CD4-positive, CD25-positive, alpha-beta regulatory T cell (primary cell): Measurements from ENCODE around the gene WIF1. TPM values are rescaled to one million over a fixed set of nuclear protein-coding genes. Genes with fewer than 3 reads are reported as not detected.

Source experiments
- ATAC-seq, 2 donors: fragments of 150-1000 bp; cut with Tn5 transposase; one replicate each; pipeline ENCODE4 v1.10.0; 2021; ENCODE audit warnings: low read depth in 2 of 2, moderate number of reproducible peaks in 2 of 2, moderate library complexity in 1 of 2
- DNase-seq, 3 donors: peaks; one replicate each; pipeline versions ENCODE4 v3.0.0 to v3.0.0-alpha.2; 2012 to 2022; ENCODE audit warnings: mixed read lengths in 1 of 3
- H3K27ac ChIP-seq: one replicate; pipeline ENCODE4 v1.7.0; 2013; ENCODE audit warnings: mild to moderate bottlenecking, low read length; ENCODE audit not compliant: insufficient read depth, poor library complexity, severe bottlenecking
- H3K27me3 ChIP-seq: one replicate; pipeline ENCODE4 v1.7.0; 2013; ENCODE audit warnings: low read length; ENCODE audit not compliant: control insufficient read depth, insufficient read depth
- H3K36me3 ChIP-seq: one replicate; pipeline ENCODE4 v1.7.0; 2013; ENCODE audit warnings: mild to moderate bottlenecking, low read length, moderate library complexity; ENCODE audit not compliant: control insufficient read depth, insufficient read depth
- H3K4me1 ChIP-seq: 2 replicates; pipeline ENCODE4 v1.7.0; 2013; ENCODE audit warnings: mild to moderate bottlenecking, low read length; ENCODE audit not compliant: insufficient read depth, control insufficient read depth, poor library complexity, severe bottlenecking
- H3K4me3 ChIP-seq: one replicate; pipeline ENCODE4 v1.7.0; 2013; ENCODE audit warnings: low read depth, mild to moderate bottlenecking, low read length, moderate library complexity
- H3K9me3 ChIP-seq, 2 experiments: 1 replicate in 1 of 2; 2 replicates in 1 of 2; pipeline ENCODE4 v1.7.0; 2013; ENCODE audit warnings: low read length in 2 of 2, mild to moderate bottlenecking in 1 of 2, moderate library complexity in 1 of 2; ENCODE audit not compliant: control insufficient read depth in 2 of 2
- H3K27ac Mint-ChIP-seq, 3 donors: one replicate each; pipeline ENCODE4 v1.8.0; 2020 to 2022; ENCODE audit warnings: mild to moderate bottlenecking in 3 of 3, mixed read lengths in 3 of 3, moderate library complexity in 2 of 3
- H3K27me3 Mint-ChIP-seq: one replicate; pipeline ENCODE4 v1.8.0; 2022; ENCODE audit warnings: mild to moderate bottlenecking, mixed read lengths
- H3K36me3 Mint-ChIP-seq: one replicate; pipeline ENCODE4 v1.8.0; 2020; ENCODE audit warnings: mixed read lengths
- H3K4me1 Mint-ChIP-seq, 4 donors: one replicate each; pipeline ENCODE4 v1.8.0; 2020 to 2022; ENCODE audit warnings: mixed read lengths in 4 of 4, mild to moderate bottlenecking in 1 of 4
- H3K4me3 Mint-ChIP-seq, 4 donors: one replicate each; pipeline ENCODE4 v1.8.0; 2020 to 2022; ENCODE audit warnings: mild to moderate bottlenecking in 4 of 4, mixed read lengths in 4 of 4, moderate library complexity in 3 of 4
- H3K9me3 Mint-ChIP-seq, 7 donors: one replicate each; pipeline ENCODE4 v1.8.0; 2020 to 2022; ENCODE audit warnings: mixed read lengths in 7 of 7, mild to moderate bottlenecking in 3 of 7, moderate library complexity in 2 of 7
- polyA plus RNA-seq, 4 donors: library from polyadenylated mRNA; unstranded; fragments of 300-500 nt; fragmentation: Illumina TruSeq; gene quantifications; one replicate each; pipeline ENCODE4 v1.2.3, GENCODE V29; 2021
- total RNA-seq: library from RNA; stranded (reverse); gene quantifications from one replicate; pipeline ENCODE4 v1.2.3, GENCODE V29; 2022

WIF1 gene
- total and polyA plus RNA-seq, 5 donors from 2014 or later, result not detected

DNA sequence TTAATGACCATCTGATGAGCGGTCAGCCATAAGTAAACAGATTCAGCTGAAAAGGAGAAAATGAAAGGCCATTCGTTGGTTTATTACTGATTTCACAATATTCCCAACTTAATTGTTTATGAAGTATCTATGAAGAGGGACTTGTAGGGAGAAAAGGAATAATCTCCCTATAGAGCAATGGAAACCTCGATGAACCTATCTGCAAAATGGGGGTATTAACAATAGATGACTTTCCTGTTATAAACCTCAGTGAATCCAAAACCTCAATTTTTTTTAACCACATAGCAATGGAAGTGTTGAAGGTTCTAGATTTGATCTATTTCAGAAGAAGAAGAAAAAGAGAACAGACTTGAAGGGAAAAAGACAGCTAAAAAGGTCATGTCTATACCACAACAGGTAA lies 2.0 kb downstream of the WIF1 start:
- no peak overlapping the region for H3K27ac Mint-ChIP-seq
- H3K36me3 Mint-ChIP-seq, result no peaks in the 10 kb centered on the region
- Histone ChIP-seq H3K27me3 (peaks cover 39% of the 10 kb centered on the region), H3K27ac (no peak overlapping the region), H3K4me1 (peaks cover 11% of the 10 kb centered on the region), H3K36me3 (no peaks in the 10 kb centered on the region), H3K4me3 (no peak overlapping the region), H3K9me3 (no peaks in the 10 kb centered on the region)
- peaks cover 0 to 1% (median 0%) of the 10 kb centered on the region in 7 donors for H3K9me3 Mint-ChIP-seq
- peaks cover 0 to 14% (median 8%) of the 10 kb centered on the region in 4 donors for H3K4me1 Mint-ChIP-seq
- DNase-seq, result no peak
- H3K27me3 Mint-ChIP-seq, result peaks cover 82% of the 10 kb centered on the region
- H3K4me3 Mint-ChIP-seq, result no peak overlapping the region
- ATAC-seq, result no peak

DNA sequence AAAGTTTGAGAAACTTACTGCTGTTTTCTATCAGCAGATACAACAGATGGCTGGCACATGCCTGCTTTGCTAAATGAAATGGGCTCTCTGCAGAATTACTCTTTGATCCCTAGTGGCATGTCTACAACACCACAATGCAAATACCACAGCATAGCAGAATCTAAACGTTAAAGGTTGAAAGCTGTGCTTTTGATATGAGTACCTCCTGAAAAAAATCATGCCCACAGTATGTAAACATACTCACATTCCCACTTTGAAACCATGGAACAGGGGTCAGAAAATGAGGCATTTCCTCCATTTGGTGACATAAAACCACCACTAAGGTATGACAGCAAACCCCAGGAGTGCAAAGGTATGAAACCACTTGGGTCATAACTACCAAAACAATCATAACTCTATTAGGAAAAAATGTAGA lies 7.5 kb downstream of the WIF1 start:
- no peaks in the 10 kb centered on the region for H3K9me3 ChIP-seq
- H3K27ac ChIP-seq, result no peak overlapping the region
- no peak for DNase-seq
- H3K4me3 Mint-ChIP-seq, result no peak overlapping the region
- H3K27ac Mint-ChIP-seq, result no peak overlapping the region
- H3K4me1 Mint-ChIP-seq, result no peaks in the 10 kb centered on the region
- peaks cover 66% of the 10 kb centered on the region for H3K27me3 Mint-ChIP-seq
- peaks cover 0 to 1% (median 0%) of the 10 kb centered on the region in 7 donors for H3K9me3 Mint-ChIP-seq
- H3K36me3 Mint-ChIP-seq, result no peaks in the 10 kb centered on the region
- no peaks in the 10 kb centered on the region for H3K36me3 ChIP-seq
- peaks cover 19% of the 10 kb centered on the region for H3K27me3 ChIP-seq
- H3K4me3 ChIP-seq, result no peak overlapping the region
- H3K4me1 ChIP-seq, result no peaks in the 10 kb centered on the region
- ATAC-seq, result no peak

DNA sequence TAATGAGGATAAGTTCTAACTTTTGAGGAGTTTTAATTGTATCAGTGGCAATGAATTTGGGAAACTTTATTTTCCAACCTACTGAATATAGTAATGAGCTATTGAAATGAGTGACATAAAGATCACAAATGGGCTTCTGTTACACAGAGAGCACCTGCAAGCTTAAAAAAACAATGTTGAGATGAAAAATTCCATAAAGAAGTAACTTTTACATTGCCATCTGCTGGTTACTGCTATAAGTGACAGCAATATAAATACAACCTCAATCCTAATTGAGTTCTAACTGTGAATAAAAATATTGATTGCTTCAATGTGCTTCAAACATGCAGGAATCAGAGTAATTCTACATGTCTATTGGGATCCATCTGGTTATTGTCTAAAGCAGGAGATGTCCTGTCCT lies 14.2 kb downstream of the WIF1 start:
- Mint-ChIP-seq H3K4me3 (no peak overlapping the region), H3K27ac (no peak overlapping the region), H3K36me3 (no peaks in the 10 kb centered on the region), H3K9me3 (peaks cover 0 to 2% (median 0%) of the 10 kb centered on the region in 7 donors), H3K4me1 (no peaks in the 10 kb centered on the region), H3K27me3 (peaks cover 20% of the 10 kb centered on the region)
- Histone ChIP-seq H3K27me3 (peaks cover 13% of the 10 kb centered on the region), H3K4me3 (no peak overlapping the region), H3K36me3 (no peaks in the 10 kb centered on the region), H3K9me3 (no peaks in the 10 kb centered on the region), H3K27ac (no peak overlapping the region), H3K4me1 (no peaks in the 10 kb centered on the region)
- ATAC-seq (no peak), DNase-seq (no peak)

DNA sequence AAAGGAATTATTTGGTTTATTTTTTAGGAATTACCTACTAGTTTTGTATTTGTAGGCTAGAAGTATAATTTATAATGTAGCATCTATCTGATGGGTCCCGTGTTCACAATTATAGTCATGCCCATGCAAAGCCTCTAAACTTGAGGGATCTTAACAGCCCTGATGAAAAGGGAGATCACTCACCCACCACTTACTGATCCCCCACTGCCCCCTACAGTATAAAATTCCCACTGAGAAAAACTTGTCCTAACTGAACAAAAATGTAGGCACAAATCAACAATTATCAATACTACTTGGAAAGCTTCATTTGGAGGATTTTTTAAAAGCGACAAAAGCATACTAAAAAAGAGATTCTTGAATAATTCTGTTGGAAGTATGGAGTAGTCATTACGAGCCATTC lies 21.0 kb downstream of the WIF1 start:
- Histone ChIP-seq H3K36me3 (no peaks in the 10 kb centered on the region), H3K4me1 (no peaks in the 10 kb centered on the region), H3K27ac (no peak overlapping the region), H3K9me3 (no peaks in the 10 kb centered on the region), H3K4me3 (no peak overlapping the region), H3K27me3 (peaks cover 18% of the 10 kb centered on the region)
- Mint-ChIP-seq H3K27ac (no peak overlapping the region), H3K27me3 (peaks cover 15% of the 10 kb centered on the region), H3K9me3 (peaks cover 0 to 2% (median 0%) of the 10 kb centered on the region in 7 donors), H3K4me3 (no peak overlapping the region), H3K36me3 (no peaks in the 10 kb centered on the region), H3K4me1 (no peaks in the 10 kb centered on the region)
- DNase-seq (no peak), ATAC-seq (no peak)

DNA sequence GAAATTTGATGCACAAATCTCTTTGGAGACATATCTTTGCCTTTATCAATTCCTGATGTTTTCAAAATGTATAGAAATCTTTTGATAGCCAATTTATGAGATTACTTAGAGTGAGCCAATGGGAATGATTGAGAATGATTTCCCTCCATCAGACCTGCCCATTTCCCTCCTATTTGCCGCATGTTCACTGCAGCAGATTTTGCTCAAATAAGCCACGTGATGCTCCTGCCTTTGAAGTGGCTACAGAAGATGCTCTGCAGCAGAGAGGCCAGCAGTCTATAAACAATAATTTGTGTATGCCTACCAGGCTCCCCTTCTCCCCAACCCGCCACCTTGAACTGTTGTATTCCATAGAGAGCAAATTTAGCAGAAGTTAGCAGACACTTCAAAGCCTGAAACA lies 21.9 kb downstream of the WIF1 start:
- Histone ChIP-seq H3K27me3 (peaks cover 18% of the 10 kb centered on the region), H3K4me3 (no peak overlapping the region), H3K9me3 (no peaks in the 10 kb centered on the region), H3K27ac (no peak overlapping the region), H3K4me1 (no peaks in the 10 kb centered on the region), H3K36me3 (no peaks in the 10 kb centered on the region)
- no peaks in the 10 kb centered on the region for H3K36me3 Mint-ChIP-seq
- ATAC-seq, result no peak
- H3K27me3 Mint-ChIP-seq, result peaks cover 15% of the 10 kb centered on the region
- H3K4me1 Mint-ChIP-seq, result no peaks in the 10 kb centered on the region
- DNase-seq, result no peak
- no peak overlapping the region for H3K27ac Mint-ChIP-seq
- H3K9me3 Mint-ChIP-seq, result peaks cover 0 to 2% (median 0%) of the 10 kb centered on the region in 7 donors
- no peak overlapping the region for H3K4me3 Mint-ChIP-seq

DNA sequence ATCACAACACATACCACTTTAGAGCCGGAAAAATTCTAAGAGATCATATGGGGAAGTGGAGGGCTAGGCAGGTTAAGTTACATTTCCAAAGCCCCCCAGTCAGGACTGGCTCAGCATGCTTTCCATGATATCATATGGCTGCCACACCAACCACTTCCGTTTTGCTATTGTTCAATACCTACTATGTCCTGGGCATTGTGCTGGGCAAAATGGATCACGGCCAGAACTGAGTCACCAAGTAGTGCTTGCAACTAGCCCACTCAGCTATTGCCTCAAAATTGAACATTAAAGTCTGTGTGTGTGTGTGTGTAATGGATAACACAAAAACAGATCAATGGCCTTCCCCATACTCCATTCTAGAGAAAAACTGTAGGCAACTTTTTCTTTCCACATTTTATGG lies 22.7 kb downstream of the WIF1 start:
- Histone ChIP-seq H3K4me1 (no peaks in the 10 kb centered on the region), H3K27me3 (peaks cover 21% of the 10 kb centered on the region), H3K9me3 (no peaks in the 10 kb centered on the region), H3K36me3 (no peaks in the 10 kb centered on the region), H3K27ac (no peak overlapping the region), H3K4me3 (no peak overlapping the region)
- no peaks in the 10 kb centered on the region for H3K4me1 Mint-ChIP-seq
- ATAC-seq, result no peak
- no peaks in the 10 kb centered on the region for H3K36me3 Mint-ChIP-seq
- no peak for DNase-seq
- H3K9me3 Mint-ChIP-seq, result peaks cover 0 to 2% (median 0%) of the 10 kb centered on the region in 7 donors
- no peak overlapping the region for H3K4me3 Mint-ChIP-seq
- peaks cover 15% of the 10 kb centered on the region for H3K27me3 Mint-ChIP-seq
- H3K27ac Mint-ChIP-seq, result no peak overlapping the region

DNA sequence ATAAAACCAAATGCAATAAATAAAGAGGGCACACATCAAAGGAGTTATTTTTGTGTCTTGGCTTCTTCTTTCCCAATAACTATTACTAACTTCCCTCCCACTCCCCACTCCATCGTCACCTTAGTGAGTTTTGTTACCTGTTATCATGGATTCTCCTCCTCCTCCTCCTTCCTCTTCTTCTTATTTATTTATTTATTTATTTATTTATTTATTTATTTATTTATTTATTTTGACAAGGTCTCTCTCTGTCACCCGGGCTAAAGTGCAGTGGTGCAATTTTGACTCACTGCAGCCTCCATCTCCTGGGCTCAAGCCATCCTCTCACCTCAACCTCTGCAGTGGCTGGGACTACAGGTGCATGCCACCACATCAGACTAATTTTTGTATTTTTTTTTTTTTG lies 26.4 kb downstream of the WIF1 start:
- Histone ChIP-seq H3K27ac (no peak overlapping the region), H3K27me3 (peaks cover 25% of the 10 kb centered on the region), H3K9me3 (peaks cover 0 to 2% of the 10 kb centered on the region in 2 experiments), H3K4me3 (no peak overlapping the region), H3K4me1 (no peaks in the 10 kb centered on the region), H3K36me3 (no peaks in the 10 kb centered on the region)
- no peak for ATAC-seq
- H3K27me3 Mint-ChIP-seq, result peaks cover 15% of the 10 kb centered on the region
- DNase-seq, result no peak
- no peaks in the 10 kb centered on the region for H3K4me1 Mint-ChIP-seq
- no peak overlapping the region for H3K27ac Mint-ChIP-seq
- no peaks in the 10 kb centered on the region for H3K36me3 Mint-ChIP-seq
- H3K9me3 Mint-ChIP-seq, result peaks cover 0 to 3% (median 0%) of the 10 kb centered on the region in 7 donors
- H3K4me3 Mint-ChIP-seq, result no peak overlapping the region

DNA sequence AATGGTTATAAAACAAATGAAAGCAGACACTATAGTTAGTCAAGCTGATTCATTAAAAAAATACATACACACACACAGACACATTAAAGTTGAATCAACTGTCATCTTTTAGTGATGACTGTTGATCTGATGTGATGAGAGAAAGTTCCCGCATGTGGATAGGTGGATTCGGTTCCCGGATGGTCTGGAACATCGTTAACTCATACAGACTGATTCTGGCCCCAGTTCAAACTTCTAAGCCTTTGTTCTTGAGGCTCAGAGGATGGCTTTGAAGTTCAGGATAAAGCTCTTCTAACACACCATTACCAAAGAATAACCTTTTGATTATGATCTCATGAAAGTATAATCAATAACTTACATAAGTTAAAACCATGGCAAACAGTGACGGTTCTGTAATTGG lies 27.5 kb downstream of the WIF1 start:
- Mint-ChIP-seq H3K4me1 (no peaks in the 10 kb centered on the region), H3K27me3 (peaks cover 15% of the 10 kb centered on the region), H3K4me3 (no peak overlapping the region), H3K36me3 (no peaks in the 10 kb centered on the region), H3K27ac (no peak overlapping the region), H3K9me3 (peaks cover 0 to 3% (median 0%) of the 10 kb centered on the region in 7 donors)
- no peaks in the 10 kb centered on the region for H3K36me3 ChIP-seq
- peaks cover 0 to 2% of the 10 kb centered on the region in 2 experiments for H3K9me3 ChIP-seq
- H3K27ac ChIP-seq, result no peak overlapping the region
- no peaks in the 10 kb centered on the region for H3K4me1 ChIP-seq
- DNase-seq (no peak), ATAC-seq (no peak)
- peaks cover 21% of the 10 kb centered on the region for H3K27me3 ChIP-seq
- H3K4me3 ChIP-seq, result no peak overlapping the region
